ENCODE results near the gene ACER2.

ACER2 gene

GRCh38 chr9:19376931-19377330, 31.9 kb upstream of the ACER2 start:
- peak overlapping the region; percentile 94 for H3K4me3 ChIP-seq (ENCODE audit: low read depth, low read length)
- DNase-seq: no peak
- H3K27me3 ChIP-seq: no peaks in the 10 kb centered on the region
- H3K4me1 ChIP-seq: no peaks in the 10 kb centered on the region
- H3K36me3 ChIP-seq: peaks cover 68% of the 10 kb centered on the region
- no peaks in the 10 kb centered on the region for H3K9me3 ChIP-seq
- no peak for TF ChIP-seq CTCF (IDR thresholded peaks at IDR 0.05; ENCODE audit: low read depth, low read length)

GRCh38 chr9:19378164-19378563, 30.6 kb upstream of the ACER2 start:
- DNase-seq: no peak
- H3K9me3 ChIP-seq: no peaks in the 10 kb centered on the region
- no peaks in the 10 kb centered on the region for H3K4me1 ChIP-seq
- TF ChIP-seq CTCF (IDR thresholded peaks at IDR 0.05; ENCODE audit: low read depth, low read length): no peak
- no peaks in the 10 kb centered on the region for H3K27me3 ChIP-seq
- H3K4me3 ChIP-seq (ENCODE audit: low read depth, low read length): peak overlapping the region; percentile 94
- H3K36me3 ChIP-seq: peaks cover 65% of the 10 kb centered on the region

- peak overlapping the region; percentile 94 for H3K4me3 ChIP-seq (ENCODE audit: low read depth, low read length)
- H3K36me3 ChIP-seq: peaks cover 60% of the 10 kb centered on the region
- peak; percentile 14 for DNase-seq
- H3K4me1 ChIP-seq: no peaks in the 10 kb centered on the region
- no peaks in the 10 kb centered on the region for H3K27me3 ChIP-seq
- H3K9me3 ChIP-seq: no peaks in the 10 kb centered on the region
- no peak for TF ChIP-seq CTCF (IDR thresholded peaks at IDR 0.05; ENCODE audit: low read depth, low read length)
Observed at GRCh38 chr9:19378647-19379046, 30.2 kb upstream of the ACER2 start.

- no peaks in the 10 kb centered on the region for H3K9me3 ChIP-seq
- peak overlapping the region; percentile 94 for H3K4me3 ChIP-seq (ENCODE audit: low read depth, low read length)
- H3K4me1 ChIP-seq: no peaks in the 10 kb centered on the region
- no peak for DNase-seq
- peaks cover 54% of the 10 kb centered on the region for H3K36me3 ChIP-seq
- no peaks in the 10 kb centered on the region for H3K27me3 ChIP-seq
- no peak for TF ChIP-seq CTCF (IDR thresholded peaks at IDR 0.05; ENCODE audit: low read depth, low read length)
Observed at GRCh38 chr9:19379283-19379682, 29.5 kb upstream of the ACER2 start.

- peak overlapping the region; percentile 94 for H3K4me3 ChIP-seq (ENCODE audit: low read depth, low read length)
- H3K9me3 ChIP-seq: no peaks in the 10 kb centered on the region
- TF ChIP-seq CTCF (IDR thresholded peaks at IDR 0.05; ENCODE audit: low read depth, low read length): no peak
- H3K36me3 ChIP-seq: peaks cover 50% of the 10 kb centered on the region
- H3K4me1 ChIP-seq: no peaks in the 10 kb centered on the region
- no peaks in the 10 kb centered on the region for H3K27me3 ChIP-seq
- no peak for DNase-seq
Observed at GRCh38 chr9:19379697-19380046, 29.1 kb upstream of the ACER2 start.

GRCh38 chr9:19380826-19381075, 28.1 kb upstream of the ACER2 start:
- no peak for DNase-seq
- peak overlapping the region; percentile 94 for H3K4me3 ChIP-seq (ENCODE audit: low read depth, low read length)
- H3K4me1 ChIP-seq: no peaks in the 10 kb centered on the region
- H3K36me3 ChIP-seq: peaks cover 41% of the 10 kb centered on the region
- no peaks in the 10 kb centered on the region for H3K9me3 ChIP-seq
- TF ChIP-seq CTCF (IDR thresholded peaks at IDR 0.05; ENCODE audit: low read depth, low read length): no peak
- H3K27me3 ChIP-seq: no peaks in the 10 kb centered on the region
